HEK293 (cell line): ENCODE measurements around the gene HHEX.
"Not testable (repeated sequence)": the region's sequence is repeated elsewhere in the genome, so short reads cannot be mapped to it uniquely, and the experiment has no call there.

ENCODE experiments used
- CTCF ChIA-PET: fragments of 350-600 bp; formaldehyde crosslinking; extraction: SDS; loops from one replicate; lab custom pipeline; 2021; ENCODE audit warnings: antibody characterized with exemption; lab: Yijun Ruan, JAX
- POLR2A ChIA-PET: fragments of 300-600 bp; formaldehyde crosslinking; extraction: SDS; loops from one replicate; lab custom pipeline; 2020; ENCODE audit warnings: antibody characterized with exemption, inconsistent platforms; lab: Yijun Ruan, JAX
- H3K27ac ChIP-seq: fragments of 200-500 bp; sonication (Bioruptor generic); 2 replicates; pipeline ENCODE4 v1.5.1; 2014; ENCODE audit warnings: low read depth, low read length, control low read depth, inconsistent platforms; ENCODE audit errors: extremely low read depth
- H3K36me3 ChIP-seq, 2 experiments: fragments of 200-500 bp in 1 of 2; sonication (Bioruptor generic) in 1 of 2; 1 replicate in 1 of 2; 2 replicates in 1 of 2; pipeline ENCODE4 v1.5.1; 2014 to 2017; ENCODE audit warnings: inconsistent platforms in 2 of 2, low read length in 2 of 2; ENCODE audit not compliant: control insufficient read depth in 2 of 2, insufficient read depth in 1 of 2
- H3K4me1 ChIP-seq: fragments of 200-500 bp; sonication (Bioruptor generic); 2 replicates; pipeline ENCODE4 v1.5.1; 2014; ENCODE audit warnings: mild to moderate bottlenecking, low read length, inconsistent platforms; ENCODE audit not compliant: control insufficient read depth, insufficient read depth
- H3K4me3 ChIP-seq: 2 replicates; pipeline ENCODE4 v1.5.1; 2011; ENCODE audit warnings: low read depth, mild to moderate bottlenecking, control low read depth, low read length, moderate library complexity
- H3K9me3 ChIP-seq: fragments of 200-500 bp; sonication (Bioruptor generic); 2 replicates; pipeline ENCODE4 v1.5.1; 2014; ENCODE audit warnings: low read depth, low read length, inconsistent platforms; ENCODE audit not compliant: control insufficient read depth, insufficient read depth
- BCL11B ChIP-seq: fragments of 450-650 bp; formaldehyde crosslinking; IDR thresholded peaks from 2 replicates; pipeline ENCODE4 v1.5.1; 2016; ENCODE audit warnings: low read depth, missing biosample characterization, missing genetic modification characterization
- KLF9 ChIP-seq: fragments of 450-650 bp; formaldehyde crosslinking; IDR thresholded peaks from 2 replicates; pipeline ENCODE4 v1.5.1; 2016; ENCODE audit warnings: missing biosample characterization, missing genetic modification characterization, low read depth
- MEIS1 ChIP-seq: sonication (generic); formaldehyde crosslinking; IDR thresholded peaks from 2 replicates; pipeline ENCODE4 v1.8.1; 2022; ENCODE audit warnings: missing genetic modification reagents, mild to moderate bottlenecking, borderline replicate concordance
- SETDB1 ChIP-seq: IDR thresholded peaks from one replicate; pipeline ENCODE4 v1.6.1; 2017; ENCODE audit warnings: mild to moderate bottlenecking, low read length, moderate library complexity, mixed read lengths; ENCODE audit not compliant: insufficient read length
- ZFP41 ChIP-seq: fragments of 450-650 bp; formaldehyde crosslinking; IDR thresholded peaks from 2 replicates; pipeline ENCODE4 v1.5.1; 2016; ENCODE audit warnings: missing biosample characterization, missing genetic modification characterization, borderline replicate concordance
- ZIC2 ChIP-seq: fragments of 450-650 bp; formaldehyde crosslinking; IDR thresholded peaks from 2 replicates; pipeline ENCODE4 v1.5.1; 2016; ENCODE audit warnings: missing biosample characterization, missing genetic modification characterization
- ZNF2 ChIP-seq: fragments of 450-650 bp; formaldehyde crosslinking; IDR thresholded peaks from 2 replicates; pipeline ENCODE4 v1.5.1; 2016; ENCODE audit warnings: missing biosample characterization, missing genetic modification characterization
- ZNF391 ChIP-seq: fragments of 450-650 bp; formaldehyde crosslinking; IDR thresholded peaks from 2 replicates; pipeline ENCODE4 v1.5.1; 2016; ENCODE audit warnings: low read depth, missing biosample characterization, missing genetic modification characterization, borderline replicate concordance
- ZNF529 ChIP-seq: fragments of 450-650 bp; formaldehyde crosslinking; IDR thresholded peaks from 2 replicates; pipeline ENCODE4 v1.5.1; 2017; ENCODE audit warnings: missing genetic modification characterization, missing biosample characterization; ENCODE audit not compliant: insufficient replicate concordance
- ZNF548 ChIP-seq: fragments of 450-650 bp; formaldehyde crosslinking; IDR thresholded peaks from 2 replicates; pipeline ENCODE4 v1.5.1; 2016; ENCODE audit warnings: missing biosample characterization, missing genetic modification characterization
- ZNF561 ChIP-seq: fragments of 450-650 bp; IDR thresholded peaks from 2 replicates; pipeline ENCODE4 v1.5.1; 2018; ENCODE audit warnings: missing biosample characterization, missing genetic modification characterization, borderline replicate concordance
- ZNF624 ChIP-seq: fragments of 450-650 bp; formaldehyde crosslinking; IDR thresholded peaks from 2 replicates; pipeline ENCODE4 v1.5.1; 2017; ENCODE audit warnings: missing biosample characterization, missing genetic modification characterization
- ZNF777 ChIP-seq: fragments of 450-650 bp; formaldehyde crosslinking; IDR thresholded peaks from 2 replicates; pipeline ENCODE4 v1.5.1; 2017; ENCODE audit warnings: missing biosample characterization, missing genetic modification characterization, borderline replicate concordance
- ZNF785 ChIP-seq: fragments of 450-650 bp; formaldehyde crosslinking; IDR thresholded peaks from 2 replicates; pipeline ENCODE4 v1.5.1; 2016; ENCODE audit warnings: missing biosample characterization, missing genetic modification characterization
- ZNF791 ChIP-seq: fragments of 450-650 bp; formaldehyde crosslinking; IDR thresholded peaks from 2 replicates; pipeline ENCODE4 v1.5.1; 2016; ENCODE audit warnings: missing biosample characterization, missing genetic modification characterization
- TF ChIP-seq, protein P1 (sequence below): fragments of 450-650 bp; formaldehyde crosslinking; IDR thresholded peaks from 2 replicates; pipeline ENCODE4 v1.5.1; 2016; ENCODE audit warnings: missing biosample characterization, missing genetic modification characterization, borderline replicate concordance
- TF ChIP-seq, protein P2 (sequence below): fragments of 450-650 bp; formaldehyde crosslinking; IDR thresholded peaks from 2 replicates; pipeline ENCODE4 v1.5.1; 2016; ENCODE audit warnings: missing biosample characterization, missing genetic modification characterization
- TF ChIP-seq, protein P3 (sequence below): fragments of 450-650 bp; IDR thresholded peaks from 2 replicates; pipeline ENCODE4 v1.5.1; 2018; ENCODE audit warnings: missing biosample characterization, mild to moderate bottlenecking, missing genetic modification characterization
- TF ChIP-seq, protein P4 (sequence below): fragments of 450-650 bp; formaldehyde crosslinking; IDR thresholded peaks from 2 replicates; pipeline ENCODE4 v1.5.1; 2017; ENCODE audit warnings: missing biosample characterization, missing genetic modification characterization
- TF ChIP-seq, protein P5 (sequence below): IDR thresholded peaks from 2 replicates; pipeline ENCODE4 v1.6.1; 2011; ENCODE audit warnings: mild to moderate bottlenecking, low read depth, low read length, borderline replicate concordance

HHEX gene

DNA sequence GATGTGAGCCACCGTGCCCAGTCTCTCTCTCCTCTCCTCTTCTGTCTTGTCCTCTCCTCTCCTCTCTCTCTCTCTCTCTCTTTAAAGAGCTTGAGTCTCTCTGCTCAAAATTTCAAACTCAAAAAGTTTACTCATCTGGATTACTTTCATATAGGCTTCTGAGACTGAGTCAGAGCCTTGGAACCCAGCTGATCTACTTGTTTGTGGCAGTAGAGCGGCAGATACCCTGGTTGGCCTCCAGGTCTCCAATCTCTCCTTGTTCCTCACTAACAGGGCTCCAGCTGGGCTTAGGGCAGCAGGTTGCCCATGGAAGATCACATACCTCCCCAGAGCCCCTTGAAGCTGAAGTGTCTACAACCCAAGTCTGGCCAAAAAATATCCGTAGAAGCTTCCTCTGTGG lies 51.0 kb downstream of the HHEX start:
- Histone ChIP-seq H3K36me3 (no peaks in the 10 kb centered on the region), H3K9me3 (no peaks in the 10 kb centered on the region), H3K4me3 (no peak overlapping the region), H3K4me1 (no peaks in the 10 kb centered on the region)
- POLR2A ChIA-PET = no interaction called here
- CTCF ChIA-PET = no interaction called here
- no peak for TF ChIP-seq SETDB1
- no peak for TF ChIP-seq ZIC2 (tag by site-specific recombination)
- TF ChIP-seq, protein P1, sequence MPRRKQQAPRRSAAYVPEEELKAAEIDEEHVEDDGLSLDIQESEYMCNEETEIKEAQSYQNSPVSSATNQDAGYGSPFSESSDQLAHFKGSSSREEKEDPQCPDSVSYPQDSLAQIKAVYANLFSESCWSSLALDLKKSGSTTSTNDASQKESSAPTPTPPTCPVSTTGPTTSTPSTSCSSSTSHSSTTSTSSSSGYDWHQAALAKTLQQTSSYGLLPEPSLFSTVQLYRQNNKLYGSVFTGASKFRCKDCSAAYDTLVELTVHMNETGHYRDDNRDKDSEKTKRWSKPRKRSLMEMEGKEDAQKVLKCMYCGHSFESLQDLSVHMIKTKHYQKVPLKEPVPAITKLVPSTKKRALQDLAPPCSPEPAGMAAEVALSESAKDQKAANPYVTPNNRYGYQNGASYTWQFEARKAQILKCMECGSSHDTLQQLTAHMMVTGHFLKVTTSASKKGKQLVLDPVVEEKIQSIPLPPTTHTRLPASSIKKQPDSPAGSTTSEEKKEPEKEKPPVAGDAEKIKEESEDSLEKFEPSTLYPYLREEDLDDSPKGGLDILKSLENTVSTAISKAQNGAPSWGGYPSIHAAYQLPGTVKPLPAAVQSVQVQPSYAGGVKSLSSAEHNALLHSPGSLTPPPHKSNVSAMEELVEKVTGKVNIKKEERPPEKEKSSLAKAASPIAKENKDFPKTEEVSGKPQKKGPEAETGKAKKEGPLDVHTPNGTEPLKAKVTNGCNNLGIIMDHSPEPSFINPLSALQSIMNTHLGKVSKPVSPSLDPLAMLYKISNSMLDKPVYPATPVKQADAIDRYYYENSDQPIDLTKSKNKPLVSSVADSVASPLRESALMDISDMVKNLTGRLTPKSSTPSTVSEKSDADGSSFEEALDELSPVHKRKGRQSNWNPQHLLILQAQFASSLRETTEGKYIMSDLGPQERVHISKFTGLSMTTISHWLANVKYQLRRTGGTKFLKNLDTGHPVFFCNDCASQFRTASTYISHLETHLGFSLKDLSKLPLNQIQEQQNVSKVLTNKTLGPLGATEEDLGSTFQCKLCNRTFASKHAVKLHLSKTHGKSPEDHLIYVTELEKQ = no peak
- no peak for TF ChIP-seq MEIS1 (CRISPR knock-in tag)
- TF ChIP-seq ZNF2 (tag by site-specific recombination) = no peak
- TF ChIP-seq, protein P2, sequence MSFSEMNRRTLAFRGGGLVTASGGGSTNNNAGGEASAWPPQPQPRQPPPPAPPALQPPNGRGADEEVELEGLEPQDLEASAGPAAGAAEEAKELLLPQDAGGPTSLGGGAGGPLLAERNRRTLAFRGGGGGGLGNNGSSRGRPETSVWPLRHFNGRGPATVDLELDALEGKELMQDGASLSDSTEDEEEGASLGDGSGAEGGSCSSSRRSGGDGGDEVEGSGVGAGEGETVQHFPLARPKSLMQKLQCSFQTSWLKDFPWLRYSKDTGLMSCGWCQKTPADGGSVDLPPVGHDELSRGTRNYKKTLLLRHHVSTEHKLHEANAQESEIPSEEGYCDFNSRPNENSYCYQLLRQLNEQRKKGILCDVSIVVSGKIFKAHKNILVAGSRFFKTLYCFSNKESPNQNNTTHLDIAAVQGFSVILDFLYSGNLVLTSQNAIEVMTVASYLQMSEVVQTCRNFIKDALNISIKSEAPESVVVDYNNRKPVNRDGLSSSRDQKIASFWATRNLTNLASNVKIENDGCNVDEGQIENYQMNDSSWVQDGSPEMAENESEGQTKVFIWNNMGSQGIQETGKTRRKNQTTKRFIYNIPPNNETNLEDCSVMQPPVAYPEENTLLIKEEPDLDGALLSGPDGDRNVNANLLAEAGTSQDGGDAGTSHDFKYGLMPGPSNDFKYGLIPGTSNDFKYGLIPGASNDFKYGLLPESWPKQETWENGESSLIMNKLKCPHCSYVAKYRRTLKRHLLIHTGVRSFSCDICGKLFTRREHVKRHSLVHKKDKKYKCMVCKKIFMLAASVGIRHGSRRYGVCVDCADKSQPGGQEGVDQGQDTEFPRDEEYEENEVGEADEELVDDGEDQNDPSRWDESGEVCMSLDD (tag by site-specific recombination) = no peak
- TF ChIP-seq KLF9 = no peak
- no peak for TF ChIP-seq ZNF529 (tag by site-specific recombination)
- no peak for TF ChIP-seq ZNF791 (tag by site-specific recombination)
- TF ChIP-seq ZNF785 (tag by site-specific recombination) = no peak
- no peak for TF ChIP-seq ZNF391 (tag by site-specific recombination)
- no peak for TF ChIP-seq ZNF548 (tag by site-specific recombination)
- TF ChIP-seq ZNF624 (tag by site-specific recombination) = no peak
- TF ChIP-seq ZNF777 (tag by site-specific recombination) = no peak
- TF ChIP-seq ZFP41 = no peak
- TF ChIP-seq, protein P3, sequence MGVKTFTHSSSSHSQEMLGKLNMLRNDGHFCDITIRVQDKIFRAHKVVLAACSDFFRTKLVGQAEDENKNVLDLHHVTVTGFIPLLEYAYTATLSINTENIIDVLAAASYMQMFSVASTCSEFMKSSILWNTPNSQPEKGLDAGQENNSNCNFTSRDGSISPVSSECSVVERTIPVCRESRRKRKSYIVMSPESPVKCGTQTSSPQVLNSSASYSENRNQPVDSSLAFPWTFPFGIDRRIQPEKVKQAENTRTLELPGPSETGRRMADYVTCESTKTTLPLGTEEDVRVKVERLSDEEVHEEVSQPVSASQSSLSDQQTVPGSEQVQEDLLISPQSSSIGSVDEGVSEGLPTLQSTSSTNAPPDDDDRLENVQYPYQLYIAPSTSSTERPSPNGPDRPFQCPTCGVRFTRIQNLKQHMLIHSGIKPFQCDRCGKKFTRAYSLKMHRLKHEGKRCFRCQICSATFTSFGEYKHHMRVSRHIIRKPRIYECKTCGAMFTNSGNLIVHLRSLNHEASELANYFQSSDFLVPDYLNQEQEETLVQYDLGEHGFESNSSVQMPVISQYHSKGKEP (tag by site-specific recombination) = no peak
- TF ChIP-seq ZNF561 = no peak
- TF ChIP-seq, protein P4, sequence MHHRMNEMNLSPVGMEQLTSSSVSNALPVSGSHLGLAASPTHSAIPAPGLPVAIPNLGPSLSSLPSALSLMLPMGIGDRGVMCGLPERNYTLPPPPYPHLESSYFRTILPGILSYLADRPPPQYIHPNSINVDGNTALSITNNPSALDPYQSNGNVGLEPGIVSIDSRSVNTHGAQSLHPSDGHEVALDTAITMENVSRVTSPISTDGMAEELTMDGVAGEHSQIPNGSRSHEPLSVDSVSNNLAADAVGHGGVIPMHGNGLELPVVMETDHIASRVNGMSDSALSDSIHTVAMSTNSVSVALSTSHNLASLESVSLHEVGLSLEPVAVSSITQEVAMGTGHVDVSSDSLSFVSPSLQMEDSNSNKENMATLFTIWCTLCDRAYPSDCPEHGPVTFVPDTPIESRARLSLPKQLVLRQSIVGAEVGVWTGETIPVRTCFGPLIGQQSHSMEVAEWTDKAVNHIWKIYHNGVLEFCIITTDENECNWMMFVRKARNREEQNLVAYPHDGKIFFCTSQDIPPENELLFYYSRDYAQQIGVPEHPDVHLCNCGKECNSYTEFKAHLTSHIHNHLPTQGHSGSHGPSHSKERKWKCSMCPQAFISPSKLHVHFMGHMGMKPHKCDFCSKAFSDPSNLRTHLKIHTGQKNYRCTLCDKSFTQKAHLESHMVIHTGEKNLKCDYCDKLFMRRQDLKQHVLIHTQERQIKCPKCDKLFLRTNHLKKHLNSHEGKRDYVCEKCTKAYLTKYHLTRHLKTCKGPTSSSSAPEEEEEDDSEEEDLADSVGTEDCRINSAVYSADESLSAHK (tag by site-specific recombination) = no peak
- no peak for TF ChIP-seq BCL11B (tag by site-specific recombination)
- TF ChIP-seq, protein P5, sequence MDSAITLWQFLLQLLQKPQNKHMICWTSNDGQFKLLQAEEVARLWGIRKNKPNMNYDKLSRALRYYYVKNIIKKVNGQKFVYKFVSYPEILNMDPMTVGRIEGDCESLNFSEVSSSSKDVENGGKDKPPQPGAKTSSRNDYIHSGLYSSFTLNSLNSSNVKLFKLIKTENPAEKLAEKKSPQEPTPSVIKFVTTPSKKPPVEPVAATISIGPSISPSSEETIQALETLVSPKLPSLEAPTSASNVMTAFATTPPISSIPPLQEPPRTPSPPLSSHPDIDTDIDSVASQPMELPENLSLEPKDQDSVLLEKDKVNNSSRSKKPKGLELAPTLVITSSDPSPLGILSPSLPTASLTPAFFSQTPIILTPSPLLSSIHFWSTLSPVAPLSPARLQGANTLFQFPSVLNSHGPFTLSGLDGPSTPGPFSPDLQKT = no peak
- TF ChIP-seq, all 188 proteins: peak for 0
- H3K27ac ChIP-seq = no peak overlapping the region

DNA sequence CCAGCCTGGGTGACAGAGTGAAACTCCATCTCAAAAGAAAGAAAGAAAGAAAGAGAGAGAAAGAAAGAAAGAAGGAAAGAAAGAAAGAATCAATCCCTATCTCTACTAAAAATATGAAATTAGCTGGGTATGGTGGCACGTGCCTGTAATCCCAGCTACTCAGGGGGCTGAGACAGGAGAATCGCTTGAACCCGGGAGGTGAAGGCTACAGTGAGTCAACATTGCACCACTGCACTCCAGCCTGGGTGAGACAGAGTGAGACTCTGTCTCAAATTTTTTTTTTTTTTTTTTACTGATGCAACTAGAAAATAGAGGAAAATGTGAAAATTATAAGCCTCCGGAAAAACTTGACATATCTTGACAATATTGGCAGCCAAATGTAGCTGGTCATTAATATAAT lies 52.0 kb downstream of the HHEX start:
- CTCF ChIA-PET = interaction anchor here (0.7 kb wide), 1 partner anchor 539 kb away, joined by 3 read pairs; no protein-coding TSS in a partner anchor

More for the DNA sequence above, 52.0 kb downstream of the HHEX start:
- H3K4me3 ChIP-seq, H3K9me3 ChIP-seq, H3K36me3 ChIP-seq, H3K4me1 ChIP-seq, H3K27ac ChIP-seq, POLR2A ChIA-PET: not testable (repeated sequence)
